Measurements from ENCODE around the gene MB.
"Not testable (repeated sequence)": the region's sequence is repeated elsewhere in the genome, so short reads cannot be mapped to it uniquely, and the experiment has no call there.

MB gene

GRCh38 chr22:35617137-35617755 is at the start of gene MB:
TSS of gene MB (minus strand) at chr22:35617329. CDS start at chr22:35617257, 72 bp downstream.
- DNase-seq (ENCODE audit: low spot score) = no peak

GRCh38 chr22:35666699-35667098 is 49.6 kb upstream of the MB start:
- DNase-seq (ENCODE audit: low spot score) = not testable (repeated sequence)

- no peak for DNase-seq (ENCODE audit: low spot score)
Observed at GRCh38 chr22:35664955-35665587, 47.9 kb upstream of the MB start.

- DNase-seq (ENCODE audit: low spot score) = no peak
Observed at GRCh38 chr22:35663371-35663770, 46.2 kb upstream of the MB start.

GRCh38 chr22:35662914-35663313 is 45.8 kb upstream of the MB start:
- no peak for DNase-seq (ENCODE audit: low spot score)

- DNase-seq (ENCODE audit: low spot score) = no peak
Observed at GRCh38 chr22:35661464-35661863, 44.3 kb upstream of the MB start.

GRCh38 chr22:35660291-35661127 is 43.4 kb upstream of the MB start:
- DNase-seq (ENCODE audit: low spot score) = no peak

GRCh38 chr22:35657571-35658312 is 40.6 kb upstream of the MB start:
- DNase-seq (ENCODE audit: low spot score) = no peak

- no peak for DNase-seq (ENCODE audit: low spot score)
Observed at GRCh38 chr22:35656284-35656752, 39.2 kb upstream of the MB start.

- no peak for DNase-seq (ENCODE audit: low spot score)
Observed at GRCh38 chr22:35653824-35654223, 36.7 kb upstream of the MB start.

GRCh38 chr22:35651085-35651484 is 34.0 kb upstream of the MB start:
- DNase-seq (ENCODE audit: low spot score) = no peak

- no peak for DNase-seq (ENCODE audit: low spot score)
Observed at GRCh38 chr22:35649636-35650250, 32.6 kb upstream of the MB start.

GRCh38 chr22:35649026-35649553 is 32.0 kb upstream of the MB start:
- DNase-seq (ENCODE audit: low spot score) = no peak

GRCh38 chr22:35648066-35649025 is 31.2 kb upstream of the MB start, which contains the start of gene APOL6:
TSS of gene APOL6 (plus strand) at chr22:35648446. CDS start at chr22:35656426, 7,980 bp downstream.
- peak; percentile 6 for DNase-seq (ENCODE audit: low spot score)

GRCh38 chr22:35645646-35646045 is 28.5 kb upstream of the MB start:
- no peak for DNase-seq (ENCODE audit: low spot score)

- DNase-seq (ENCODE audit: low spot score) = no peak
Observed at GRCh38 chr22:35643991-35644390, 26.9 kb upstream of the MB start.

GRCh38 chr22:35642305-35642741 is 25.2 kb upstream of the MB start:
- no peak for DNase-seq (ENCODE audit: low spot score)

GRCh38 chr22:35641494-35642120 is 24.5 kb upstream of the MB start:
- no peak for DNase-seq (ENCODE audit: low spot score)

GRCh38 chr22:35638410-35638809 is 21.3 kb upstream of the MB start:
- DNase-seq (ENCODE audit: low spot score) = no peak

- DNase-seq (ENCODE audit: low spot score) = no peak
Observed at GRCh38 chr22:35638001-35638400, 20.9 kb upstream of the MB start.
